NB4 (cell line): ENCODE results near the gene SMYD3.

Source experiments
- MAX ChIP-seq: IDR thresholded peaks from 2 replicates; pipeline ENCODE4 v1.6.1; 2011; ENCODE audit warnings: low read depth, low read length
- POLR2A ChIP-seq: IDR thresholded peaks from 2 replicates; pipeline ENCODE4 v1.6.1; 2011; ENCODE audit warnings: mild to moderate bottlenecking; ENCODE audit not compliant: insufficient read length; ENCODE audit errors: extremely low read depth
- TF ChIP-seq, protein P1 (sequence below): IDR thresholded peaks from one replicate; pipeline ENCODE4 v1.5.1; 2012; ENCODE audit warnings: low read depth, low read length

DNA sequence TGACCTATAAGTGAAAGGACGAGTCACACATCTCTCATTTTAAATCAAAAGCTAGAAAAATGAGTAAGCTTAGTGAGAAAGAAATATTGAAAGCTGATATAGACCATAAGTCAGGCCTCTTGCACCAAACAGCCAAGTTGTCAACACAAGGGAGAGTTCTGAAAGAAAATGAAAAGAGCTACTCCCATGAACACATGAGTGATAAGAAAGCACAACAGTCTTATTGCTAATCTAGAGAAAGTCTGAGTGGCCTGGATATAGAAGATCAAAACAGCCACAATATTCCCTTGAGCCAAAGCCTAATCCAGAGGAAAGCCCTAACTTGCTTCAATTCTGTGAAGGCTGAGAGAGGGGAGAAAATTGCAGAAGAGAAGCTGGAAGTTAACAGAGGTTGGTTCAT lies 175.0 kb downstream of the SMYD3 start:
- TF ChIP-seq, protein P1, sequence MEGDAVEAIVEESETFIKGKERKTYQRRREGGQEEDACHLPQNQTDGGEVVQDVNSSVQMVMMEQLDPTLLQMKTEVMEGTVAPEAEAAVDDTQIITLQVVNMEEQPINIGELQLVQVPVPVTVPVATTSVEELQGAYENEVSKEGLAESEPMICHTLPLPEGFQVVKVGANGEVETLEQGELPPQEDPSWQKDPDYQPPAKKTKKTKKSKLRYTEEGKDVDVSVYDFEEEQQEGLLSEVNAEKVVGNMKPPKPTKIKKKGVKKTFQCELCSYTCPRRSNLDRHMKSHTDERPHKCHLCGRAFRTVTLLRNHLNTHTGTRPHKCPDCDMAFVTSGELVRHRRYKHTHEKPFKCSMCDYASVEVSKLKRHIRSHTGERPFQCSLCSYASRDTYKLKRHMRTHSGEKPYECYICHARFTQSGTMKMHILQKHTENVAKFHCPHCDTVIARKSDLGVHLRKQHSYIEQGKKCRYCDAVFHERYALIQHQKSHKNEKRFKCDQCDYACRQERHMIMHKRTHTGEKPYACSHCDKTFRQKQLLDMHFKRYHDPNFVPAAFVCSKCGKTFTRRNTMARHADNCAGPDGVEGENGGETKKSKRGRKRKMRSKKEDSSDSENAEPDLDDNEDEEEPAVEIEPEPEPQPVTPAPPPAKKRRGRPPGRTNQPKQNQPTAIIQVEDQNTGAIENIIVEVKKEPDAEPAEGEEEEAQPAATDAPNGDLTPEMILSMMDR = no peak
- TF ChIP-seq POLR2A (no peak), MAX (no peak)
